WTC11 (cell line): Measurements from ENCODE around the gene TRIML2.

Source experiments
- CTCF ChIP-seq: fragments of 200-600 bp; IDR thresholded peaks from 2 replicates; pipeline ENCODE4 v1.8.0; 2022; ENCODE audit warnings: antibody characterized with exemption
- E2F5 ChIP-seq: sonication (generic); formaldehyde crosslinking; IDR thresholded peaks from 2 replicates; pipeline ENCODE4 v1.8.1; 2022; ENCODE audit warnings: mild to moderate bottlenecking, moderate library complexity, missing genetic modification reagents

GRCh38 chr4:188158336-188158735 lies 48.9 kb upstream of the TRIML2 start:
- TF ChIP-seq CTCF = no peak
- TF ChIP-seq E2F5 (CRISPR knock-in tag) = no peak
